GM18951 (cell line): ENCODE results near the gene ATF6B.
"Not testable (repeated sequence)": the region's sequence is repeated elsewhere in the genome, so short reads cannot be mapped to it uniquely, and the experiment has no call there.

Source experiments
- POLR2A ChIP-seq: IDR thresholded peaks from 4 replicates; pipeline ENCODE4 v1.6.1; 2011; ENCODE audit warnings: mild to moderate bottlenecking; ENCODE audit not compliant: insufficient read length, insufficient read depth; ENCODE audit errors: extremely low read depth
- in situ Hi-C: fragments of 300-500 bp; cut with MboI; formaldehyde crosslinking; loops from one replicate; pipeline ENCODE4 v1.12.0; 2022; ENCODE audit warnings: low sequenced_read_pairs, mixed read lengths, inconsistent platforms; ENCODE audit not compliant: unreplicated experiment

Gene ATF6B

DNA sequence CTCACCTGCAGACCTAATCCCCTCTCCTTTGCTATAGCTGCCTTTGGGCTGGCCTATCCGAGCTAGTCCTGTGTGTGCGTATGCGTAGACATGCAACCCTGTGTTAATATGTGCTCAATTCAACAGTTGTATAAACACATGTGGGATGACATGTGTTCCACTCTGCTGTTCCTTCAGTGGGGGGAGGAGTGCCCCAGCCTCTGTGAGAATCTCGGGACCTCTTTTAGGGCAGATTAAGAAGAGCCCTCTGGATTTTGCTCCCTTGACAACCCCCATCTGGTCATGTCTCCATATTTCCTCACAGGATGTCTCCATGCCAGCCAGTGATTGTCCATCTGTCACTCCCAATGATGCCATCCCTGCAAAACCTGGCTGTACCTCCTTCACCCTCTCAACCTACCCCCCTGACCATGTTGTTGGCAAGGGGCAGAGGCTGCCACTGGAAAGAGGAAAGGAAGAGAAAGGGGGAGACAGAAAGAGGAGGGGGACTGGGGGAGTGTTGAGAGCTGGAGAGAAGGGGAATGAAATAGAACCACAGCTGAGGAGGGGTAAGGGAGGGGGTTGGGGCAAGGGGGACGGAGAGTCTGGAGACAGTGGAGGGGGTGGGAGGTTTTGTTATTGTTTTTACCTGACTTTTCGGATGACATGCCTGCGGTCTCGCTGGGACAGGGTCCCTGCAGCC, 23.3 kb upstream of the ATF6B start:
- no peak for TF ChIP-seq POLR2A
- in situ Hi-C loops, result no loop called here

DNA sequence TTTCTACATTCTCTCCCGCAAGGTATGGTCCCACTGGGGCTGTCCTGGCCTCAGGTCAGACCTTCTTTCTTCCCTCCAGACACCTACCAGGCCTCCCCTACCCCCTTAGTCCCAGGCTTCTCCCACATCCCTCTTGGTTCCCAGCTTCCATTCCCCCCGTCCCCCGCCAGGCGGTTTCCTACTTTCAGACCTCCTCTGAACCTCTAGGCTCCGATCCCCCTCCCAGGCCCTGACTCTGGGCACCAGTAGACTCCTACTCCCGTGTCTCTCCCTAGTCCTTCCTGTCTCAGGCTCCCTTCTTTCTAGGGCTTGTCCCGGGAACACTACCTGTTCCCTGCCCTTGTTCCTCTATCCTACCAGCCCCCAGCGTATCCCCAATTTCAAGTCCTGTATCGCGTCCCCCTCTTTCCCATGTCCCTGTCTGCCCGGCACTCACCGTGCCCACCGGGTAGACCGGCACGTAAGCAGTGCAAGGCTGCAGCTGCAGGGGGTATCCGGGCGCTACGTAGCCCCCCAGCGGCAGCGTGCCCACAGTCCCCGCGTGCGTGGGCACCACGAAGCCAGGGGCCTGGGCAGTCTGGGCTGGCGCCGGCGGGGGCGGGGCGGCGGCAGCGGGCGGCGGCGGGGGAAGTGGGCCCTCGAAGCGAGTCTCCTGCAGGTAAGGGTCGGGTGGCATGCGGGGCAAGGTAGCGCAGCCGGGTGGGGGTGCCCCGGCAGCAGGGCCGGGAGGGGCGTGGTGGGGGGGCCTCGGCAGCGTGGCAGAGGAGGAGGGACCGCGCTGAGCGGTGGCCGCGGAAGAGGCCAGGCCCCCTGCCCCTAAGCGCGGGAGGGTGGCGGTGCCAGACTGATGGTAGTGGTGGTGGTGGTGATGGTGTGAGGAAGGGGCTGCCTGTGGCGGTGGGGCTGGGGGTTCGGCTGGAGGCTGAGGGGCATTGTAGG, 22.2 kb upstream of the ATF6B start:
- TF ChIP-seq POLR2A, result no peak
- in situ Hi-C loops, result no loop called here

DNA sequence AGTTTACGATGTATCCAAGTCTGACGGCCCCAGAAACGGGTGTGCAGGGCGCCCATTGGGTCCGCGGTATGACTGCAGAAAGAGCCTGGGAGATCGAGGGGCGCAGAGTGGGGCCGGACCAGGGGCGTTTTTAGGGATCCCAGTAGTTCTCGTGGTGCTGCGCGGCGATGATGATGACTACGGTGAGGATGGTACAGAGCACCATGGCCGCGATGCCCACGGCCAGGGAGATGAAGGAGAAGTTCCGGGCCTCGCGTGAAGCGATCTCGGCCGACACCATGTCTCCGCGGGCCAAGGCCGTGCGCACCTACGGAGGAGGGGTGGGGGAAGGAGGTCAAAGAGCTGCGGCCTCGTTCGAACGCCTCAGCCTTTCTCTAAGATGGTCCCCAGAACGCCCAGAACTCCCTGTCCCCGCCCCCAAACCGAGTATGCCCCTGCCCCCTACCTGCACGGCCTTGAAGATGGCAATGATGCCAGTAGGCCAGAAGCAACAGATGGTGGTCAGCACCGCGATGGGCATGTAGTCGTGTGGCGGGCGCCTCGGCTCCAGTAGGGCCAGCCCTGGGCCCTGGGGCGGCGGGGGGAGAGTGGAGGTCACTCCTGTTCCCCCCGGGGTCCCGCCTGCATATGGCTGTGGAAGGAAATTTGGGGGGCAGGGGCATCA, 21.2 kb upstream of the ATF6B start:
- TF ChIP-seq POLR2A, result no peak
- in situ Hi-C loops, result no loop called here

DNA sequence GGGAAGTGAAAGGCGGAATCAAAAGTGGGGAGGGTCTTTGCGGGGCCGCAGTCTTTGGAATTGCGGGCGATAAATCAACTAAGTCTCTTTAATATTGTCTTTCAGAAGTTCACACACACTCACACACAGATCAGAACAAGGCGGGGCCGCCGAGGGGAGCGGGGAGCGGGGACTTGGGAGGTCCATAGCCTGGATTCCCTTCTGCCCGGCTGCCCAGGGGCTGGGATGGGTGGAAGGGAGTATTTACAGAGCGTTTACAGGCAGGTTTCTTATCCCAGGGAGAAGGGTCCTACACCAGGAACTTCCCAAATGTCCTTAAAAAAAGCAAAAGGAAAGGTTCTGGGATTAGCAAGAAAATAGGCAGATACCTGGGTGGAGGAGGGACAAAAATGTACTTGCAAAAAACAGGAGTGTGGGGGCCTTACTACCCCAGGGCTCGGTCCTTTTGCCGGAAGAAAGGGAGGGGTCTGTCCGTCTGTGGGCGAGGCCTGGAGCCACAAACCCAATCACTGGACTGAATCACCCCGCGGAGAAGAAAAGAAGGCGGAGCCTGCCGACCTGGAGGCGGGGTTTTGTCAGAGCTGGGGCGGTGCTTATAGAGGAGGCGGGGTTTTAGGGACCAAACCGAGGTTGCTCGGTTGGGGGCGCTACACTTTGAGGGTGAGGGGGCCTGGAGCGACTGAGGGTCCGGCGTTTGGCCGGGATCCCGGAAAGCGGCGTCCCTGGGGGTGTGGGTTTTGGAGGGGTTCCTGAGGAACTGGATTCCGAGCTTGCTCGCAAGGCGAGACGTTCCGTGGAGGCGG, 20.4 kb upstream of the ATF6B start:
- in situ Hi-C loops, result no loop called here
- no peak for TF ChIP-seq POLR2A

DNA sequence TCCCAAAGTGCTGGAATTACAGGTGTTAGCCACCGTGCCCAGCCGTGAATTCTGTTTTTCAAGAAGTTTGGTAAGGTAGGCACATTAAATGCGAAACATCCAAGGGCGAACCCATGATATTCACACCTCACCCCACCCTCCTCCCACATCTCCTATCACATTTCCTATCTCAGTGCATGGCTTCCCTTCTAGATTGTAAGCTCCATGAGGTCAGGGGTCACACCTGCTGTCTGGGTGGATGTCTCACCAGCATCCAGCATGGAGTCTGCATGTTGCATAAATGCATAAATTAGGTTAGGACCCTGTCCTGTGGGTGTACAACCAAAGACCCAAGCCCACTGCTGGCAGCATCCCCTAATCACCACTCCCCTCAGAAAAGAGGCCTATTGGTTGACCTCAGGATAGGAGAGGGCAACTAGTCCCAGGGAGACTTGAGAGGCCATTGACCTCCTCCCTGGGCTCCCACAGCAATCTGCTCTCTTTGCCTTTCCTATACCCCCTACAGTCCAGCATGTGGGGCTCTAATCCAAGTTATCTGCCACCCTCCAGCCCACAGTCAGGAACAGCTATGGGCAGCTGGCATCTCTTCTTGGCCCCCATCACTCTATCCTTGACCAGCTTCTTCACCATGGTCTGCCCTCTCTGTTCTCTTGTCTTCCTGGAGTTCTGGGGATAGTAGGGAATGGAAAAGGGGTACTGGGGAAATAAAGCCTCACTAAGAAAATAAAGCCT, 19.5 kb upstream of the ATF6B start:
- TF ChIP-seq POLR2A, result no peak

DNA sequence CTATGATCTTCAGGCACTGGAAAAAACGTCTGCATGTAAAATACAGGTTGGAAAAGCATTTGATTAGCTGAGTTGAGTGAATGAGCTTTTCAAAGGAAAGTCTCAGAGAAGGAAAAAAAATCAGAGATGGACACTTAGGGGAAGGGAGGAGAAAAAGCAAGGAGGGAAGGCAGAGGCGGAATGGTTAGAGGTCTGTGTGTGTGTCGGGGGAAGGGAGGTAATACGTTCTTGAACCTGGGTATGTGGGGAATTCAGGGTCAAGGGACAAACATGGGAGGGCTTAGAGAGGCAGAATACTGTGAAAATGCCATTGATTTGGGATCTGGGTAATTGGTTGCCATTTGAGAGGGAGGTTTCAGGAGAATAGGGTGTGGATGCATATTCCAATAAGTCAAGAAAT, 18.6 kb upstream of the ATF6B start:
- TF ChIP-seq POLR2A, result no peak
- in situ Hi-C loops, result no loop called here

More for the DNA sequence above, 19.5 kb upstream of the ATF6B start:
- in situ Hi-C loops, result no loop called here

DNA sequence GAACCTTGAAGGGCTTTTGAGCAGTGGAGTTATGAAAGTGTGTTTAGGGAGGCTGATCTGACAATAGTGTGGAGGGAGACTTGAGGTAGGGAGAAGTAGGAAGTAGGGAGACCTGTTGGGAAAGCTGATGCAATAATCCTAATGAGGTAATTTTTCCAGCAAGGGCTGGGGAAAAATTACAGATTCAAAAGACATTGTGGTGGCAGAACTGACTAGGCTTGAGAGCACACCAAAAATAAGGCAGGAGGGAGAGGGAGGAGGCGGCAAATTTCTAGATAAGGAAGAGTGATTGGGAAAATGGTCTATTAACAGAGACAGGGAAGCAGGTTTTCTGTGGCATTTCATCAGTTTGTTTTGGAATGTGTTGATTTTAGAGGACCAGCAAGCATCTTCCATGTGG, 18.2 kb upstream of the ATF6B start:
- no peak for TF ChIP-seq POLR2A
- in situ Hi-C loops, result no loop called here

DNA sequence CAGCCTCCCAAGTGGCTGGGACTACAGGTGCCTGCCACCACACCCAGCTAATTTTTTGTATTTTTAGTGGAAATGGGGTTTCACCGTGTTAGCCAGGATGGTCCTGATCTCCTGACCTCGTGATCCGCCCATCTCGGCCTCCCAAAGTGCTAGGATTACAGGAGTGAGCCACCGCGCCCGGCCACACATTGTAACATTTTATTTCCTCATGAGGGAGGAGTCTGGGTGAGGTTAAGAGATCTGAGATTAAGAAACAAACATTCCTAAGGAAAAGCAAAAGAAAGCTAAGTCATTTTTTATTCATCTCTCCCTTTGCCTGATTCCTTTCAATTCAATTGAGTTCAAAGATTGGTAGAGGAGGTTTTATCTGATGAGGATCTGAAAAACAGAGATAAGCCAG, 16.2 kb upstream of the ATF6B start:
- in situ Hi-C loops, result not testable (repeated sequence)

DNA sequence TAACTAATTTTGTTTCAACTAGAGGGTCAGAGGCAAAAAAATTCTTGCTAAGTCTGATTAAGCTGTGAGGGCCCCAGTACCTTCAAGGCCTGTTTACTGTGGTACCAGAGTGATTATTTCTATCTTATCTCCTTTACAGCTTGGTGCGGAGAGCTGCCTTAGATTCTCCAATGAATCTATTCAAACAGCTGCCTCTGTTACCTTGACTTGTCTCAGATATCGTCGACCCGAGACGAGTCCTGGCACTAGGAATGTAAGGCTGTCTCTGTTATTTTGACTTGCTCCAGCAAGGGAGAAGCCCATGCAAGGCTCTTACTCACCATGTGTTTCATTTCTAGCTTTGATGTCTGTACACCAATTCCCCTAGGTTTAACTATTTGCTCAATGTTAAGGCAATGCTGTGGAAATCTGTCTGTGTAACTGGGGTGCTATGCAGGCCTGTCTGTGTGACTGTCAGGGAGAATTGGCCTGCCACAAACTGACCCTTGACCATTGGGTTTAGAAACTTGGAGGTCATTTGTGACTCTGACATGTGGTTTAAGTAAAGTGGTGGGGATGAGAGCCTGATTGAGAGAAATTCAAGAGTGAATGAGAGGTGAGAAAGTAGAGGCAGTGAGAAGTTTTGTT, 12.5 kb upstream of the ATF6B start:
- no peak for TF ChIP-seq POLR2A
- in situ Hi-C loops, result no loop called here

DNA sequence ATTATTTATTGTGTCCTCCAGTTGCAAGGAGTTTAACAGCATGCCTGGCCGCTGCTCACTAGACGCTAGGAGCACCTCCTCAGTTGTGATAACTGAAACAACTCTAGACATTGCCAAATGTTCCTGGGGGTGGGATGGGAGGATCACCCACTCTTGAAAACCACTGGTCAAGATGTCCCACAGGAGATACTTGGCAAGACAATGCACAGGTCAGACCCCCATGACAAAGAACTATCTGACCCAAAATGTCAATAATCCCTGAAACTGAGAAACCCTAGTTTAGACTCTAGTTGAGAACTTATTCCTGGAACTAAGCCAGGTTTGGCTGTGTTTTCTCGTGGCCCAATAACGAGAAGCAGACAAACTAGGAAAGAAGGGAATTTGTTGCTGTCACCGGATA, 11.5 kb upstream of the ATF6B start:
- in situ Hi-C loops, result no loop called here
- no peak for TF ChIP-seq POLR2A

DNA sequence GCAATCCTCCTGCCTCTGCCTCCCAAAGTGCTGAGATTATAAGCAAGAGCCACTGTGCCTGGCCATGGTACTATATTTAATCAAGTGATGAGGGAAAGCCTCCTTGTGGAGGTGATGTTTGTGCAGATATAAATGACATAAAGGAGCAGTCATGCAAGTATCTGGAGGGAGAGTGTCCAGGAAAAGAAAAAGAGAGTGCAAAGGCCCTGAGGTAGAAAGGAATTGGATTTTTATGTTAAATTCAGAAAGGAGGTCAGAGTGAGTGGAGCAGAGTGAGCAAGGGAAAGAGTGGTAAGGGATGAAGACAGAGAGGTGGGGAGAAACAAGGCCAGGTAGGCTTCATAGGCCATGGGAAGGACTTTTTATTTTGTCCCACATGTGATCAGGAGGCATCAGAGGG, 9.4 kb upstream of the ATF6B start:
- in situ Hi-C loops, result no loop called here
- no peak for TF ChIP-seq POLR2A

DNA sequence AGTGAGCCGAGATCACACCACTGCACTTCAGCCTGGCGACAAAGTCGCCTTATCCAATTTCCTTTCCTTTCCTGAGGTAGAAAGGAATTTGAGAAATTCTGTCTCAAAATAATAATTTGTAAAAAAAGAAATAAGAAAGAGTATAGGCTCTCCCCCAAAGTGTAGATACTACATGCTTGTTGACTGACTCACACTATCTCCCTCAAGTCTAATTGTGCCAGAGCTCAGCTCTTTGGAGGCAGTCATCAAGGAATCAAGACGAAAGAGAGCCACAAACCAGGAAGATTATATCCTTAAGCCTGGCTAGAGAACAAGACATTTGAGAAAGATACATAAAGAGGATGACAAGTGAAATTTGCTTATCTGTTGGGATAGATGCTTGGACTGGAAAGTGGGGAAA, 5.7 kb upstream of the ATF6B start:
- in situ Hi-C loops, result no loop called here
- no peak for TF ChIP-seq POLR2A
